ENCODE data around the gene CHSY3. TPM values are rescaled to one million over a fixed set of nuclear protein-coding genes. Genes with fewer than 3 reads are reported as not detected.

Gene CHSY3
- total RNA-seq, 2 experiments from 2014 or later: not detected

GRCh38 chr5:129966071-129966470, 61.8 kb downstream of the CHSY3 start:
- DNase-seq: no peak
- ChIA-PET POLR2A (no interaction called here), CTCF (no interaction called here)
- Mint-ChIP-seq H3K4me1 (no peaks in the 10 kb centered on the region), H3K4me3 (no peak overlapping the region), H3K9me3 (no peaks in the 10 kb centered on the region), H3K27ac (no peak overlapping the region), H3K27me3 (no peaks in the 10 kb centered on the region), H3K36me3 (ENCODE audit: low read depth) (no peaks in the 10 kb centered on the region)

- Mint-ChIP-seq H3K36me3 (ENCODE audit: low read depth) (no peaks in the 10 kb centered on the region), H3K4me3 (no peak overlapping the region), H3K27me3 (no peaks in the 10 kb centered on the region), H3K9me3 (no peaks in the 10 kb centered on the region), H3K4me1 (no peaks in the 10 kb centered on the region), H3K27ac (no peak overlapping the region)
- POLR2A ChIA-PET: no interaction called here
- CTCF ChIA-PET: no interaction called here
- DNase-seq: no peak
Measured at GRCh38 chr5:129971714-129972113, 67.4 kb downstream of the CHSY3 start.

DNA sequence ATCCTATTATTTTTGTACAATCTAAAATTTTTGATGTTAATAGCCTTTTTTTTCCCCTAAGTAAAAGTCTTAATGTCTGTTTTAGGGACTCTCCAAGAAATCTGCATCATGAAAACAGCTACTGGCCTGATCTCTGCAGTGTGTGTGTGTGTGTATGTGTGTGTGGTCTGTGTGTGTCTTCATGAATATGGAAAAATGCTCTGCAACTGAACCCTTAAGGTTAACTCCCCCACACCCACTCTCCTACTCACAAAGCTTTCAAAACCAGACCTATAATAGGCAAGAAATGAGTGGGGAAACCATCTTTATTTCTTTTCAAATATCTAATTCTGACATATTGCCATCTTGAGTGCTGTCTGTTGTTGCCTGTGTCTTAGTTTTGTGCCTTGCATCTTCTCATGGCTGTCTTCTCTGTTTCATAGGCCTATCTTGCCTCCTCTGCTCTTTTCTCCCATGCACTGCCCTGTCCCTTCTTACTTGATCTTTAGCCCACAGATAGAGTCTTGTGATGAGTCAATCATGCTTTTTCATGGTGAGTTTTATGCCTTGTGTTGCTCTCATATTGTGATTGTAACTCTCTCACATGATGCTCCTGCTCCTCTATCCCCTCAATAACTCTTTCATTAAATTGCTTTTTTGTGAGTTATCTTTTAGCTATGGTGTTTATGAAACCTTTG, 68.3 kb downstream of the CHSY3 start:
- Mint-ChIP-seq H3K4me3 (no peak overlapping the region), H3K4me1 (no peaks in the 10 kb centered on the region)

DNA sequence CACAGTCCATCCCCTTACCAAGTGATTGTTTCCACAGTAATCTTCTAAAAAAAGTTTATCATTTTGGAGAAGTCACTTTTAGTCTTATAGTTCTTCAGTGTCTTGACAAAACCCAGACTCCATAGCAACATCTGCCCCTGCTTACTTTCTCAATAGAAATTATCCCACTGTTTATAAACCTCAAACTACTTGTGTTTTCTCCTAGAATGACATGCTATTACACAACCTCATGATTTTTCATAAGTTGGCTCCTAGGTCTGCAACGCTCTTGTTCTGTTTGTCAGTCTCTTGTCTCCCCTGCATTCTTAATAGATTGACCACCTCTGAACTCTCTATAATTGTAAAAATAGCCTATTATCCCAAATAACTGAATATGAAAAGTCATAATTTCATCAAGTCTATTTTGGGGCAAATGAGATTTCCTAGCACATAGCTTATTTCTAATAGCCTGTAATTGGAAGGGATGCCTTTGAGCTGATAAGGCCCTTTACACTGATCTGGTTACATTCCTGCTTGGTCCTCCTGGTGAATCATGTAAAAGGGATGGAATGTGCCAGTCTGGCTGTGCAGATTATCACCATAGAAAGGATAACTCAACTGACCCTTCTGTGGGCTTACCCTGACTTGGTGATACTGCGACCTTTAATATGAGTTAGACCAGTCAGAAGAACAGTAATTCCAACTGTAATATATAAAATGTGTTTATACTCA, 69.6 kb downstream of the CHSY3 start:
- POLR2A ChIA-PET: no interaction called here
- no peaks in the 10 kb centered on the region for H3K4me1 Mint-ChIP-seq
- H3K4me3 Mint-ChIP-seq: no peak overlapping the region
- H3K27me3 Mint-ChIP-seq: no peaks in the 10 kb centered on the region
- H3K27ac Mint-ChIP-seq: no peak overlapping the region
- no peaks in the 10 kb centered on the region for H3K36me3 Mint-ChIP-seq (ENCODE audit: low read depth)
- CTCF ChIA-PET: no interaction called here
- no peak for DNase-seq
- H3K9me3 Mint-ChIP-seq: no peaks in the 10 kb centered on the region

More for the DNA sequence above, 68.3 kb downstream of the CHSY3 start:
- POLR2A ChIA-PET: no interaction called here
- H3K27me3 Mint-ChIP-seq: no peaks in the 10 kb centered on the region
- H3K9me3 Mint-ChIP-seq: no peaks in the 10 kb centered on the region
- H3K36me3 Mint-ChIP-seq (ENCODE audit: low read depth): no peaks in the 10 kb centered on the region
- H3K27ac Mint-ChIP-seq: no peak overlapping the region
- CTCF ChIA-PET: no interaction called here
- no peak for DNase-seq

DNA sequence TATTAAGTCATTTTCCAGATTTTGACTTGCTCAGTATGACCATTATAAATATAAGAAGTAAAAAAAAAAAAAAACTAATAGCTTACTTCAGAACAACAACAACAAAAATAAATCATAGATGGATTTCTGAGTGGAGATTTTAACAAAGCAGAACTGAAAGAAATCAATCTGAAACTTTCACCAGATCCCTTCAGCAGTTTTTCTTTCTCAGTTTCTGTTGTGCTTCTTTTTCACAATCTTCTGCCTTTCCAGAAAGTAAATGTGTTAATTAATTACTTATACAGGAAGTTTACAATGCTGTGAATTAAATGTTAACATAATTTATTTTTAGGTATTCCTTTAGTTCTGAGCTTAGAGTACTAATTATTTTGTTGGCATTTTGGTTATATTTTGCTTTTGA, 73.5 kb downstream of the CHSY3 start:
- Mint-ChIP-seq H3K4me3 (no peak overlapping the region), H3K4me1 (no peaks in the 10 kb centered on the region), H3K27ac (no peak overlapping the region), H3K9me3 (no peaks in the 10 kb centered on the region), H3K36me3 (ENCODE audit: low read depth) (no peaks in the 10 kb centered on the region), H3K27me3 (no peaks in the 10 kb centered on the region)
- CTCF ChIA-PET: no interaction called here
- POLR2A ChIA-PET: no interaction called here
- no peak for DNase-seq

DNA sequence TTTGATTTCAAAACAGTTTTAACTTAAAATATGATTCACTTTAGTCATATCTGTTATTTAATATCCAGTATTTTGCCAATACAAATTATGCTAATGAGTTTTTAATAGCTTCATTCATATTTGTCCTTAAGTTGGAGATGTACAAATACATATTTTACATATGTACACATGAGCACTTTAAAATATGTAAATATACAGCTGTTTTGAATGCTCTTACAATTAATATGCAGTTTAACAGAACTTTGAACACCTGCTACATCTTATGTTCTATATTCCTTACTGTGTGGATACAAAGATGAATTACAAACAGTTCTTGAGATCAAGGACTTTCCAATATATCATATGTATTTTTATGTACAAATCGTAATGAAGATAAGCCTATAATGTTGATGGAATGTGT, 74.0 kb downstream of the CHSY3 start:
- POLR2A ChIA-PET: no interaction called here
- no peaks in the 10 kb centered on the region for H3K4me1 Mint-ChIP-seq
- H3K27me3 Mint-ChIP-seq: no peaks in the 10 kb centered on the region
- CTCF ChIA-PET: interaction anchor here (0.7 kb wide), 1 partner anchor 51 kb away, joined by 4 read pairs; no protein-coding TSS in a partner anchor
- no peaks in the 10 kb centered on the region for H3K9me3 Mint-ChIP-seq
- H3K4me3 Mint-ChIP-seq: no peak overlapping the region
- no peaks in the 10 kb centered on the region for H3K36me3 Mint-ChIP-seq (ENCODE audit: low read depth)
- no peak overlapping the region for H3K27ac Mint-ChIP-seq
- DNase-seq: no peak

- Mint-ChIP-seq H3K27ac (no peak overlapping the region), H3K4me3 (no peak overlapping the region), H3K4me1 (no peaks in the 10 kb centered on the region), H3K27me3 (no peaks in the 10 kb centered on the region), H3K36me3 (ENCODE audit: low read depth) (no peaks in the 10 kb centered on the region), H3K9me3 (peaks cover 8% of the 10 kb centered on the region)
- CTCF ChIA-PET: no interaction called here
- POLR2A ChIA-PET: no interaction called here
- no peak for DNase-seq
Measured at GRCh38 chr5:129988453-129988852, 84.2 kb downstream of the CHSY3 start.

DNA sequence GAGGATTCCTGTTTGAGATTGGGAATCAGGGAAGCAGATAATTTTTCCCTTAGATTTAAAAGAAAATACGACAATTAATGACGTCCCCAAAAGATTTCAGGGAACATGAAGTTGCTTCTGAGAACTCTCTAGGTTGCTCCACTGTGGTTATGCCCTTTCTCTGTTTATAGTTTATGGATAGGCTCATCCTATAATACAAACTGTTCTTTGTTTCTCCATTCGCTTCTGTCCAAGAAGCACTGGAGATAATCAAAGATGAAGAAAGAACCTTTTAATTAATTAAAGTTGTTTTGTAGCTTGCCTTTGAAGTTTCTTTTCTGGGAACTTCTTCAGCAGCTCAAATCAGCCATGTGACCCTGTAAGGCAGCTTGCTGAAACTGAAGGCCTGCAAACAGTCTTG, 87.5 kb downstream of the CHSY3 start:
- ChIA-PET POLR2A (no interaction called here), CTCF (no interaction called here)
- no peaks in the 10 kb centered on the region for H3K27me3 Mint-ChIP-seq
- DNase-seq: no peak
- H3K4me3 Mint-ChIP-seq: no peak overlapping the region
- H3K36me3 Mint-ChIP-seq (ENCODE audit: low read depth): no peaks in the 10 kb centered on the region
- H3K4me1 Mint-ChIP-seq: no peaks in the 10 kb centered on the region
- no peaks in the 10 kb centered on the region for H3K9me3 Mint-ChIP-seq
- no peak overlapping the region for H3K27ac Mint-ChIP-seq

- no peak overlapping the region for H3K27ac Mint-ChIP-seq
- ChIA-PET POLR2A (no interaction called here), CTCF (no interaction called here)
- H3K27me3 Mint-ChIP-seq: no peaks in the 10 kb centered on the region
- H3K4me1 Mint-ChIP-seq: no peaks in the 10 kb centered on the region
- DNase-seq: no peak
- H3K36me3 Mint-ChIP-seq (ENCODE audit: low read depth): no peaks in the 10 kb centered on the region
- H3K9me3 Mint-ChIP-seq: no peaks in the 10 kb centered on the region
- no peak overlapping the region for H3K4me3 Mint-ChIP-seq
Measured at GRCh38 chr5:129996896-129997295, 92.6 kb downstream of the CHSY3 start.

DNA sequence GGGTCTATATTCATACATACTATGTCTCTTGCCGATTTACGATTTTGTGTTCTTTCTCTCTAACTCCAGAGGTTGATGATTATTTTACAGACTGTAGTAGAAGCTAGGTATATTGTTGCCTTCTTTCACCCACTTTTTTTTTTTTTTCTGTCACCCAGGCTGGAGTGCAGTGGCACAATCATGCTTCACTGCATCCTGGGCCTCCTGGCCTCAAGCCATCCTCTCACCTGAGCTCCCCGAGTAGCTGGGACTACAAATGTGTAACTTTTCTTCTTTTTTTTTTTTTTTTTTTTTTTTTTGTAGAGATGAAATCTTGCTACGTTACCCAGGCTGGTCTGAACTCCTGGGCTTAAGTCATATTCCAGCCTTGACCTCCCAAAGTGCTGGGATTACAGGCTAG, 96.2 kb downstream of the CHSY3 start:
- ChIA-PET POLR2A (no interaction called here), CTCF (interaction anchor here (0.7 kb wide), 1 partner anchor 441 kb away, joined by 3 read pairs; no protein-coding TSS in a partner anchor)
- H3K27ac Mint-ChIP-seq: no peak overlapping the region
- no peaks in the 10 kb centered on the region for H3K9me3 Mint-ChIP-seq
- no peaks in the 10 kb centered on the region for H3K27me3 Mint-ChIP-seq
- DNase-seq: no peak
- no peaks in the 10 kb centered on the region for H3K4me1 Mint-ChIP-seq
- no peaks in the 10 kb centered on the region for H3K36me3 Mint-ChIP-seq (ENCODE audit: low read depth)
- no peak overlapping the region for H3K4me3 Mint-ChIP-seq

- H3K36me3 Mint-ChIP-seq (ENCODE audit: low read depth): no peaks in the 10 kb centered on the region
- no peaks in the 10 kb centered on the region for H3K4me1 Mint-ChIP-seq
- no peak overlapping the region for H3K4me3 Mint-ChIP-seq
- ChIA-PET CTCF (no interaction called here), POLR2A (no interaction called here)
- DNase-seq: no peak
- H3K27ac Mint-ChIP-seq: no peak overlapping the region
- no peaks in the 10 kb centered on the region for H3K9me3 Mint-ChIP-seq
- H3K27me3 Mint-ChIP-seq: no peaks in the 10 kb centered on the region
Measured at GRCh38 chr5:130002183-130002582, 97.9 kb downstream of the CHSY3 start.

- POLR2A ChIA-PET: no interaction called here
- Mint-ChIP-seq H3K9me3 (no peaks in the 10 kb centered on the region), H3K27me3 (no peaks in the 10 kb centered on the region), H3K4me1 (no peaks in the 10 kb centered on the region), H3K36me3 (ENCODE audit: low read depth) (no peaks in the 10 kb centered on the region), H3K27ac (no peak overlapping the region), H3K4me3 (no peak overlapping the region)
- no peak for DNase-seq
- CTCF ChIA-PET: no interaction called here
Measured at GRCh38 chr5:130002876-130003275, 98.6 kb downstream of the CHSY3 start.

DNA sequence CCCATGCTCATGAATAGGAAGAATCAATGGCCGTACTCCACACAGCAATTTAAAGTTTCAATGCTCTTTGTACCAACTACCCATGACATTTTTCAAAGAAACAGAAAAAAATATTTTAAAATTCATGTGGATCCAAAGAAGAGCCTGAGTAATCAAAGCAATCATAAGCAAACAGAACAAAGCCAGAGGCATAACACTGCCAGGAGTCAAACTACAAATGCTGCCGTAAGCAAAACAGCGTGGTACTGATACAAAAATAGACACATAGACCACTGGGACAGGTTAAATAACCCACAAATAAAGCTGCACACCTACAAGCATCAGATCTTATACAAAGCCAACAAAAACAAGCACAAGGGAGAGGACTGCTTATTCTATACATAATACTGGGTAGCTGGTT, 107.7 kb downstream of the CHSY3 start:
- H3K4me3 Mint-ChIP-seq: no peak overlapping the region

DNA sequence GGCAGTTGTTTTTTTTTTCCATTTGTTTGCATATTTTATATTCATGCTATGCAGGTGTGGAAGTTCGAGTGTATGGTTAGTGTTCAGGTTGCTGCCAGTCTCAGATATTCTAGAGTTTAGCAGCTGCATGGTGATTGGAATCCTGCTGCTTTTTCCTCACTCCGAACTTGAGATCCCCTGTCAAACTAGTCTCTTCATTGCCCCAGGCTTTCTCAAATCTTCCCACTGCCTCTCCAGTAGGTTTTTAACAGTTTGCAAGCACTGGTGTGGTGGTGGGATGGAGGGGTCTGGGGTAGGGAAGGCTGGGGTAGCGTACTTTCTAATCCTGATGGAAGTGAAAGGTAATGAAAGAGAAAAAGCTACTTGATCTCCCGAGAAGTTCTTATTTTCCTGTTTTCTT, 112.9 kb downstream of the CHSY3 start:
- Mint-ChIP-seq H3K4me1 (no peaks in the 10 kb centered on the region), H3K4me3 (no peak overlapping the region), H3K27ac (no peak overlapping the region), H3K36me3 (ENCODE audit: low read depth) (no peaks in the 10 kb centered on the region), H3K27me3 (no peaks in the 10 kb centered on the region), H3K9me3 (no peaks in the 10 kb centered on the region)
- CTCF ChIA-PET: no interaction called here
- no peak for DNase-seq
- POLR2A ChIA-PET: no interaction called here

More for the DNA sequence above, 107.7 kb downstream of the CHSY3 start:
- no peak for DNase-seq
- Mint-ChIP-seq H3K27ac (no peak overlapping the region), H3K9me3 (no peaks in the 10 kb centered on the region), H3K36me3 (ENCODE audit: low read depth) (no peaks in the 10 kb centered on the region), H3K4me1 (no peaks in the 10 kb centered on the region), H3K27me3 (no peaks in the 10 kb centered on the region)
- ChIA-PET CTCF (no interaction called here), POLR2A (no interaction called here)

Data from activated CD4-positive, alpha-beta memory T cell treated with anti-CD3 and anti-CD28 coated beads, Interleukin-2, amount 10 ng/mL, durations not matched to agents 7 days and 5 days (primary cell).